ENCODE results near the gene MAPK7. TPM values are rescaled to one million over a fixed set of nuclear protein-coding genes. Genes with fewer than 3 reads are reported as not detected.

Gene MAPK7
- total and polyA plus RNA-seq, 2 experiments from 2014 or later: 26.1 to 49.0 TPM

DNA sequence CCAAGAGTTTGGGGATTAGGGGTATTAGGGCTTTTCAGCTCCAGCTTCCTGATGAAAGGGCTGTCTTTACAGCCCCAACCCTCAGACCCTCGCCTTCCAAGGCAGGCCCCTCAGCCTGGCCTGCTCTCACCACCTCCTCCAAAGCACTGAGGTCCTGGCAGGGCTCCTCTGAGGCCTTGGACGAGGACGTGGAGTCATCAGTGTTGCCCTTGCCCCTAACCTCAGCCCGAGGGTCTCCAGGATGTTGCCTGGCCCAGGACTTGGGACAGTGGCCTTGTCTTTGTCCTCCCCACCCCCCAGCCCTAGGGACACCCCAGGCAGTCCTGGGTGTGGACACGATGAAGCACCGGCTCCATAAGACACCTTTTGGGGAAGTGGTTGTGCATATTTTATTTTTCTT, 44.0 kb upstream of the MAPK7 start:
- H3K4me2 ChIP-seq: no peak overlapping the region
- no peak overlapping the region for H2AFZ ChIP-seq
- peaks cover 13% of the 10 kb centered on the region for H3K4me1 ChIP-seq (ENCODE audit: insufficient read depth)
- H3K4me3 ChIP-seq: no peak overlapping the region
- H3K79me2 ChIP-seq: no peaks in the 10 kb centered on the region
- no peaks in the 10 kb centered on the region for H3K9me3 ChIP-seq (ENCODE audit: low read depth)
- no peaks in the 10 kb centered on the region for H3K36me3 ChIP-seq (replicated peaks; ENCODE audit: insufficient read depth, low read depth)
- no peaks in the 10 kb centered on the region for H4K20me1 ChIP-seq (ENCODE audit: insufficient read depth, poor library complexity, severe bottlenecking)
- TF ChIP-seq EZH2 (IDR thresholded peaks at IDR 0.05; ENCODE audit: borderline replicate concordance): no peak
- TF ChIP-seq, protein P1, sequence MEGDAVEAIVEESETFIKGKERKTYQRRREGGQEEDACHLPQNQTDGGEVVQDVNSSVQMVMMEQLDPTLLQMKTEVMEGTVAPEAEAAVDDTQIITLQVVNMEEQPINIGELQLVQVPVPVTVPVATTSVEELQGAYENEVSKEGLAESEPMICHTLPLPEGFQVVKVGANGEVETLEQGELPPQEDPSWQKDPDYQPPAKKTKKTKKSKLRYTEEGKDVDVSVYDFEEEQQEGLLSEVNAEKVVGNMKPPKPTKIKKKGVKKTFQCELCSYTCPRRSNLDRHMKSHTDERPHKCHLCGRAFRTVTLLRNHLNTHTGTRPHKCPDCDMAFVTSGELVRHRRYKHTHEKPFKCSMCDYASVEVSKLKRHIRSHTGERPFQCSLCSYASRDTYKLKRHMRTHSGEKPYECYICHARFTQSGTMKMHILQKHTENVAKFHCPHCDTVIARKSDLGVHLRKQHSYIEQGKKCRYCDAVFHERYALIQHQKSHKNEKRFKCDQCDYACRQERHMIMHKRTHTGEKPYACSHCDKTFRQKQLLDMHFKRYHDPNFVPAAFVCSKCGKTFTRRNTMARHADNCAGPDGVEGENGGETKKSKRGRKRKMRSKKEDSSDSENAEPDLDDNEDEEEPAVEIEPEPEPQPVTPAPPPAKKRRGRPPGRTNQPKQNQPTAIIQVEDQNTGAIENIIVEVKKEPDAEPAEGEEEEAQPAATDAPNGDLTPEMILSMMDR (IDR thresholded peaks at IDR 0.05; ENCODE audit: poor library complexity): no peak
- TF ChIP-seq EZH2phosphoT487 (IDR thresholded peaks at IDR 0.05; ENCODE audit: low read depth, severe bottlenecking, unreplicated experiment): no peak
- WGBS (ENCODE audit: low lambda C conversion rate, missing lambda C conversion rate): 97% methylated on average over 4 of the region's 6 CpGs
- no peaks in the 10 kb centered on the region for H3K27me3 ChIP-seq
- peak; percentile 2 for DNase-seq (ENCODE audit: low spot score)
- no peak overlapping the region for H3K27ac ChIP-seq
- no peaks in the 10 kb centered on the region for H3K9me2 ChIP-seq (replicated peaks; ENCODE audit: insufficient read depth)

DNA sequence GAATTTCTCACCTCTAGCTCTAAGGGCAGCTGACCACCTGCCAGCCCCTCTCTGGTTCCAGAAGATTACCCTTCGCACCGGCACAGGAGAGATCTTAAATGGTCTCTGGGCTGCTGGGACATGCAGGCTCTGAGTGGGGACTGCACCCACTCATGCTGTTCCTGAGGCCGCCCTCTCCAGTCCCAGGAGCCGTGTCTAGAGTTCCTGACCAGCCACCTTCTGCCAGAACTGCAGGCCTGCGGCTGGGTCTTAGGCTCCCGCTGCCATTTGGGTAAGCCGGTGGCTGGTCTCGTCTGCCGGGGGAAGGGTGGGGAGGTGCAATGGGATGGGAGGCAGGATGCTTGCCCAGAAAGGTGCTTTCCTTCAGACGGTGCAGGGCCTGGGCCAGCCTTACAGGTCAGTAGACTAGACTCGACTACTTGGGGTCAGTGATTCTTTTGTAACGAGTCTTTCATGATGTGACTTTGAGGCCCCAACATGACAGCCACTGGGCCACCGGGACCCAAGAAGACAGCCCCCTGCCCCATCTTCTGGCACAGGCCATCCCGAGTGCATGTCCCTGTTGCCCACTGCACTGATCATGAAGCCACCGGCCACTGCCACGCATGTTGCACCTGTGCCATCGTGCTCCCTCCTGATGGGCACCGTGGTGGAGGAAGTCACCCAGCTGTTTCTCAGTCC, 42.2 kb upstream of the MAPK7 start:
- H3K4me3 ChIP-seq: no peak overlapping the region
- no peaks in the 10 kb centered on the region for H3K36me3 ChIP-seq (replicated peaks; ENCODE audit: insufficient read depth, low read depth)
- H3K4me1 ChIP-seq (ENCODE audit: insufficient read depth): peaks cover 14% of the 10 kb centered on the region
- no peaks in the 10 kb centered on the region for H3K79me2 ChIP-seq
- no peak overlapping the region for H2AFZ ChIP-seq
- TF ChIP-seq EZH2phosphoT487 (IDR thresholded peaks at IDR 0.05; ENCODE audit: low read depth, severe bottlenecking, unreplicated experiment): no peak
- TF ChIP-seq, protein P1 (IDR thresholded peaks at IDR 0.05; ENCODE audit: poor library complexity): no peak
- no peak for TF ChIP-seq EZH2 (IDR thresholded peaks at IDR 0.05; ENCODE audit: borderline replicate concordance)
- peak; percentile 3 for DNase-seq (ENCODE audit: low spot score)
- no peaks in the 10 kb centered on the region for H3K9me3 ChIP-seq (ENCODE audit: low read depth)
- 91% methylated on average over 17 of the region's 18 CpGs for WGBS (ENCODE audit: low lambda C conversion rate, missing lambda C conversion rate)
- no peak overlapping the region for H3K27ac ChIP-seq
- no peaks in the 10 kb centered on the region for H3K9me2 ChIP-seq (replicated peaks; ENCODE audit: insufficient read depth)
- H3K4me2 ChIP-seq: no peak overlapping the region
- H3K27me3 ChIP-seq: no peaks in the 10 kb centered on the region
- H4K20me1 ChIP-seq (ENCODE audit: insufficient read depth, poor library complexity, severe bottlenecking): no peaks in the 10 kb centered on the region

DNA sequence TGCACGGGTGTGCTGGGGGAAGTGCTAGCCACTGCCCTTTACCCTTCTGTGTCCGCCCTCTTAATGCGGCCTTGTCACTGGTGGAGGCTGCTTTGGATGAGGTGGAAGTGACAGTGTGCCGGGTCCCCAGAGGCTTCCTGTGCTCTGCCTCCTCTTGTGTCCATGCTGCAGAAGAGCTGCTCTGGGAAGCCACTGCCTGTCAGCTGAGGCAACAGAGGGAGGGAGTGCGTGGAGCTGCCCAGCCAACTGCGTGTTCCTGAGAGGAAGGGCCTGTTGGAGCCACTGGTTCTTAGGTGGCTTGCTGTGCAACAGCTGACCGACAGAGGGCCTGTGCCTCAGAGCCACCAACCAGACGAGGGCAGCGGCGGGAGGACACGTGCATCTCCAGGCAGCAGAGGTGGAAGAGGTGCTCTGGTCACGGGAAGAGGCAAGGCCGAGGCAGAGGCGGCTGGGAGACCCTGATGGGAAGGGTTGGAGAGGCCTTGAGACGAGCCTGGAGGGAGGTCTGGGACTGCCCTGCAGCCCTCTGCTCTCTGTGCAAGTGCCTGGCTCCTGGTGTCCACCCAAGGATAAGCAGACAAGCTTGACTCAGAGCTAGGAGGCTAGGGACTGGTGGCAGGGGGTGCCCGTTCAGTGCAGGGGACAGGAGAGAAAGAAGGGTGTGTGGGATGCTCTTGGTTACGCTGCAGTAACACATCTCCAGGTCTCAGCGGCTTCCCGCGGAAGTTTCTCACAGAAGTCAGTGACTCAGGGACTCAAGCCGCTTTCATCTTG, 41.2 kb upstream of the MAPK7 start:
- Histone ChIP-seq H4K20me1 (ENCODE audit: insufficient read depth, poor library complexity, severe bottlenecking) (no peaks in the 10 kb centered on the region), H3K9me2 (replicated peaks; ENCODE audit: insufficient read depth) (no peaks in the 10 kb centered on the region), H3K9me3 (ENCODE audit: low read depth) (no peaks in the 10 kb centered on the region), H3K4me1 (ENCODE audit: insufficient read depth) (peaks cover 24% of the 10 kb centered on the region), H3K27ac (peak overlapping the region; percentile 85), H3K27me3 (no peaks in the 10 kb centered on the region), H2AFZ (no peak overlapping the region), H3K4me3 (no peak overlapping the region), H3K4me2 (no peak overlapping the region), H3K36me3 (replicated peaks; ENCODE audit: insufficient read depth, low read depth) (no peaks in the 10 kb centered on the region), H3K79me2 (no peaks in the 10 kb centered on the region)
- peak; percentile 23 for DNase-seq (ENCODE audit: low spot score)
- 66% methylated on average over 21 of the region's 21 CpGs for WGBS (ENCODE audit: low lambda C conversion rate, missing lambda C conversion rate)
- no peak for TF ChIP-seq EZH2phosphoT487 (IDR thresholded peaks at IDR 0.05; ENCODE audit: low read depth, severe bottlenecking, unreplicated experiment)
- no peak for TF ChIP-seq EZH2 (IDR thresholded peaks at IDR 0.05; ENCODE audit: borderline replicate concordance)
- TF ChIP-seq, protein P1 (IDR thresholded peaks at IDR 0.05; ENCODE audit: poor library complexity): no peak
